NCI-H1105 treated with DMSO at 0.1 percent for 48 hours (cell line): Measurements from ENCODE around the gene DAND5.
A peak's percentile ranks its signal among the peaks of the same experiment; 100 is the strongest.

Source experiments
- DNase-seq: peaks from one replicate; lab custom pipeline; 2025; lab: John Stamatoyannopoulos, UW

The DAND5 gene

GRCh38 chr19:13022859-13023636 is 53.7 kb downstream of the DAND5 start:
- DNase-seq = peak; percentile 80

DNA sequence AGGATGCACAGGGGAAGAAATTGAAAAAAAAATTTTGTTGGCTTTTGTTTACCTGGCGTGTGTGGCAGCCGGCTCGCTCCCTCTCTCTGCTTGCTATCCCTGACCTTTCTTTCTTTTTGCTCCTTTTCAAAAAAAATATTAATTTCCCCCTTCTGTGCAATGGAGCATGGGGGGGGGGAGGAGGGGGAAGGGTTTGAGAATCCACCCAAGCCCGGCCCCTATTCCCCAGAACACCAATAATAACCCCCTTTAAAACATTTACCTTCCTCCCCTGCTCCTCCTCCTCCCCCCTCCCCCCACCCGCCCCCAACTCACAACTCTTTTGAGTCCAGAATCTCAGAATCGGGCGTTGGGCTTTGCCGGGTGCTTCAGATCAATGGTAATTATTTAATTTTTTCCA is 54.3 kb downstream of the DAND5 start:
- peak; percentile 54 for DNase-seq
